ENCODE results near the gene DCP1B.

DCP1B gene

GRCh38 chr12:1977588-1977987 lies 26.7 kb downstream of the DCP1B start:
- H3K9ac ChIP-seq (ENCODE audit: low read length): no peak overlapping the region
- H4K20me1 ChIP-seq (ENCODE audit: low read depth, low read length): no peaks in the 10 kb centered on the region
- H3K9me2 ChIP-seq (replicated peaks; ENCODE audit: insufficient read depth, low read length): no peaks in the 10 kb centered on the region
- H2AFZ ChIP-seq (ENCODE audit: low read depth, low read length, severe bottlenecking): no peak overlapping the region
- no peaks in the 10 kb centered on the region for H3K9me3 ChIP-seq (ENCODE audit: insufficient read depth, low read length)
- no peaks in the 10 kb centered on the region for H3K36me3 ChIP-seq (ENCODE audit: low read length)
- H3K4me2 ChIP-seq (ENCODE audit: low read depth, low read length, poor library complexity, severe bottlenecking): no peak overlapping the region
- TF ChIP-seq CTCF (IDR thresholded peaks at IDR 0.05; ENCODE audit: insufficient read depth, low read length, poor library complexity, severe bottlenecking) (no peak), EZH2phosphoT487 (conservative IDR thresholded peaks at IDR 0.05; ENCODE audit: low read length) (no peak)
- H3K27me3 ChIP-seq (ENCODE audit: low read length): no peaks in the 10 kb centered on the region
- no peak overlapping the region for H3K4me3 ChIP-seq (ENCODE audit: insufficient read depth, low read length, poor library complexity, severe bottlenecking)
- no peaks in the 10 kb centered on the region for H3F3A ChIP-seq (ENCODE audit: insufficient read depth)
- H3K27ac ChIP-seq (ENCODE audit: low read depth, low read length): no peak overlapping the region
- no peaks in the 10 kb centered on the region for H3K79me2 ChIP-seq (ENCODE audit: insufficient read depth, low read length)

GRCh38 chr12:1977109-1977508 lies 27.1 kb downstream of the DCP1B start:
- H2AFZ ChIP-seq (ENCODE audit: low read depth, low read length, severe bottlenecking): no peak overlapping the region
- H3K27me3 ChIP-seq (ENCODE audit: low read length): no peaks in the 10 kb centered on the region
- no peak overlapping the region for H3K9ac ChIP-seq (ENCODE audit: low read length)
- H3K4me3 ChIP-seq (ENCODE audit: insufficient read depth, low read length, poor library complexity, severe bottlenecking): no peak overlapping the region
- no peaks in the 10 kb centered on the region for H3K9me2 ChIP-seq (replicated peaks; ENCODE audit: insufficient read depth, low read length)
- H3K4me2 ChIP-seq (ENCODE audit: low read depth, low read length, poor library complexity, severe bottlenecking): no peak overlapping the region
- H4K20me1 ChIP-seq (ENCODE audit: low read depth, low read length): no peaks in the 10 kb centered on the region
- H3K9me3 ChIP-seq (ENCODE audit: insufficient read depth, low read length): no peaks in the 10 kb centered on the region
- no peak overlapping the region for H3K27ac ChIP-seq (ENCODE audit: low read depth, low read length)
- no peaks in the 10 kb centered on the region for H3K79me2 ChIP-seq (ENCODE audit: insufficient read depth, low read length)
- no peaks in the 10 kb centered on the region for H3K36me3 ChIP-seq (ENCODE audit: low read length)
- TF ChIP-seq EZH2phosphoT487 (conservative IDR thresholded peaks at IDR 0.05; ENCODE audit: low read length) (no peak), CTCF (IDR thresholded peaks at IDR 0.05; ENCODE audit: insufficient read depth, low read length, poor library complexity, severe bottlenecking) (no peak)
- H3F3A ChIP-seq (ENCODE audit: insufficient read depth): no peaks in the 10 kb centered on the region

GRCh38 chr12:1974812-1975211 lies 29.4 kb downstream of the DCP1B start:
- H4K20me1 ChIP-seq (ENCODE audit: low read depth, low read length): no peaks in the 10 kb centered on the region
- H3F3A ChIP-seq (ENCODE audit: insufficient read depth): no peaks in the 10 kb centered on the region
- no peaks in the 10 kb centered on the region for H3K9me2 ChIP-seq (replicated peaks; ENCODE audit: insufficient read depth, low read length)

More at GRCh38 chr12:1974812-1975211, 29.4 kb downstream of the DCP1B start:
- Histone ChIP-seq H3K27me3 (ENCODE audit: low read length) (no peaks in the 10 kb centered on the region), H3K9me3 (ENCODE audit: insufficient read depth, low read length) (no peaks in the 10 kb centered on the region), H3K4me2 (ENCODE audit: low read depth, low read length, poor library complexity, severe bottlenecking) (no peak overlapping the region), H3K27ac (ENCODE audit: low read depth, low read length) (no peak overlapping the region), H3K4me3 (ENCODE audit: insufficient read depth, low read length, poor library complexity, severe bottlenecking) (no peak overlapping the region), H3K9ac (ENCODE audit: low read length) (no peak overlapping the region), H3K36me3 (ENCODE audit: low read length) (no peaks in the 10 kb centered on the region), H2AFZ (ENCODE audit: low read depth, low read length, severe bottlenecking) (no peak overlapping the region), H3K79me2 (ENCODE audit: insufficient read depth, low read length) (no peaks in the 10 kb centered on the region)
- TF ChIP-seq CTCF (IDR thresholded peaks at IDR 0.05; ENCODE audit: insufficient read depth, low read length, poor library complexity, severe bottlenecking): no peak
- no peak for TF ChIP-seq EZH2phosphoT487 (conservative IDR thresholded peaks at IDR 0.05; ENCODE audit: low read length)

Measured in SU-DHL-6 (cell line).